PC-3 (cell line): ENCODE data around the gene CD8A. TPM values are rescaled to one million over a fixed set of nuclear protein-coding genes. Genes with fewer than 3 reads are reported as not detected.

Experiments used
- ATAC-seq: fragments of 200-7000 bp; cut with Tn5 transposase; 2 replicates; pipeline ENCODE4 v1.9.1; 2020; ENCODE audit warnings: mild to moderate bottlenecking, moderate library complexity
- BruUV-seq: library from RNA; stranded (reverse); fragments of 400-500 nt; replicated peaks from 2 replicates; lab custom pipeline; 2021; lab: Mats Ljungman, UMichigan
- CTCF ChIA-PET: fragments of 300-600 bp; sonication (Branson Sonifier 250); formaldehyde crosslinking; loops from one replicate; lab custom pipeline; 2022; ENCODE audit warnings: antibody characterized with exemption; lab: Charles Lee
- POLR2A ChIA-PET: fragments of 300-600 bp; sonication (Branson Sonifier 250); formaldehyde crosslinking; loops from one replicate; lab custom pipeline; 2022; ENCODE audit warnings: antibody characterized with exemption; ENCODE audit not compliant: unreplicated experiment; lab: Charles Lee
- DNase-seq: peaks from one replicate; pipeline ENCODE4 v3.0.0-alpha.2; 2015
- H2AFZ ChIP-seq: fragments of 300-600 bp; sonication (generic); 2 replicates; pipeline ENCODE4 v1.6.0; 2016; ENCODE audit warnings: antibody characterized with exemption, low read length
- H3F3A ChIP-seq: fragments of 300-600 bp; sonication (generic); one replicate; pipeline ENCODE4 v1.6.0; 2017; ENCODE audit warnings: antibody characterized with exemption, low read length, control low read depth, mild to moderate bottlenecking; ENCODE audit not compliant: unreplicated experiment
- H3K27ac ChIP-seq: fragments of 300-600 bp; sonication (generic); 2 replicates; pipeline ENCODE4 v1.5.1; 2016; ENCODE audit warnings: mild to moderate bottlenecking, low read length
- H3K27me3 ChIP-seq: fragments of 300-600 bp; sonication (generic); 2 replicates; pipeline ENCODE4 v1.6.1; 2016; ENCODE audit warnings: low read length, mixed read lengths
- H3K36me3 ChIP-seq: fragments of 300-600 bp; sonication (generic); 2 replicates; pipeline ENCODE4 v1.6.1; 2016; ENCODE audit warnings: low read depth, mixed run types, low read length, mixed read lengths
- H3K4me1 ChIP-seq: fragments of 300-600 bp; sonication (generic); 2 replicates; pipeline ENCODE4 v1.5.1; 2016; ENCODE audit warnings: low read length; ENCODE audit not compliant: insufficient read depth
- H3K4me2 ChIP-seq: fragments of 300-600 bp; sonication (generic); 2 replicates; pipeline ENCODE4 v1.6.0; 2016; ENCODE audit warnings: low read length
- H3K4me3 ChIP-seq: fragments of 300-600 bp; sonication (generic); 2 replicates; pipeline ENCODE4 v1.5.1; 2016; ENCODE audit warnings: mild to moderate bottlenecking, low read length, mixed read lengths
- H3K79me2 ChIP-seq: fragments of 300-600 bp; sonication (generic); 2 replicates; pipeline ENCODE4 v1.6.1; 2017; ENCODE audit warnings: low read length, mixed read lengths
- H3K9ac ChIP-seq: fragments of 300-600 bp; sonication (generic); 2 replicates; pipeline ENCODE4 v1.6.0; 2016; ENCODE audit warnings: mild to moderate bottlenecking, low read length
- H3K9me2 ChIP-seq: fragments of 300-600 bp; sonication (generic); replicated peaks from 2 replicates; pipeline ENCODE4 v1.6.1; 2016; ENCODE audit warnings: mixed run types, low read length, mixed read lengths
- H3K9me3 ChIP-seq: fragments of 300-600 bp; sonication (generic); 2 replicates; pipeline ENCODE4 v1.6.1; 2016; ENCODE audit warnings: low read length, mixed read lengths
- H4K20me1 ChIP-seq: fragments of 300-600 bp; sonication (generic); 2 replicates; pipeline ENCODE4 v1.6.1; 2016; ENCODE audit warnings: low read length, mixed read lengths
- CTCF ChIP-seq: fragments of 300-600 bp; sonication (generic); conservative IDR thresholded peaks from 2 replicates; pipeline ENCODE4 v1.5.1; 2017; ENCODE audit warnings: antibody characterized with exemption, low read depth, mild to moderate bottlenecking, low read length
- EZH2 ChIP-seq: fragments of 300-600 bp; sonication (generic); IDR thresholded peaks from one replicate; pipeline ENCODE4 v1.6.1; 2017; ENCODE audit warnings: antibody characterized with exemption, mild to moderate bottlenecking, low read length; ENCODE audit not compliant: unreplicated experiment
- EZH2phosphoT487 ChIP-seq: fragments of 300-600 bp; sonication (generic); IDR thresholded peaks from 2 replicates; pipeline ENCODE4 v1.6.1; 2018; ENCODE audit warnings: mild to moderate bottlenecking, antibody characterized with exemption, low read length, borderline replicate concordance
- intact Hi-C: fragments of 100-400 bp; cut with micrococcal nuclease; formaldehyde crosslinking; loops from 2 replicates; pipeline ENCODE4 v1.9.0; 2023
- total RNA-seq: library from RNA; depleted of rRNA; stranded (reverse); fragments of >200 nt; gene quantifications from 2 replicates; pipeline ENCODE4 v1.2.3, GENCODE V29; 2014

Gene CD8A
- total RNA-seq, 1 experiment from 2014 or later: 0.18 TPM

- CTCF ChIA-PET: no interaction called here
- no peak for TF ChIP-seq EZH2phosphoT487
- TF ChIP-seq CTCF: no peak
- TF ChIP-seq EZH2: no peak
- H3K4me3 ChIP-seq: no peak overlapping the region
Observed at GRCh38 chr2:86821306-86821705, 30.6 kb upstream of the CD8A start.

GRCh38 chr2:86818957-86819356, 28.2 kb upstream of the CD8A start:
- ChIA-PET POLR2A (no interaction called here), CTCF (no interaction called here)
- no peaks in the 10 kb centered on the region for H4K20me1 ChIP-seq
- H2AFZ ChIP-seq: no peak overlapping the region
- intact Hi-C loops: no loop called here
- no peak overlapping the region for H3K4me2 ChIP-seq
- DNase-seq: no peak
- H3K36me3 ChIP-seq: no peaks in the 10 kb centered on the region
- no peak overlapping the region for H3K4me3 ChIP-seq
- no peak overlapping the region for H3K27ac ChIP-seq
- H3F3A ChIP-seq: no peaks in the 10 kb centered on the region
- H3K4me1 ChIP-seq: no peaks in the 10 kb centered on the region
- H3K79me2 ChIP-seq: no peaks in the 10 kb centered on the region
- no peak for TF ChIP-seq CTCF
- TF ChIP-seq EZH2phosphoT487: no peak
- no peak for TF ChIP-seq EZH2
- no peaks in the 10 kb centered on the region for H3K9me2 ChIP-seq
- H3K9ac ChIP-seq: no peak overlapping the region
- no peaks in the 10 kb centered on the region for H3K9me3 ChIP-seq
- no peaks in the 10 kb centered on the region for H3K27me3 ChIP-seq
- ATAC-seq: no peak
- no TSS peak for BruUV-seq

More at GRCh38 chr2:86821306-86821705, 30.6 kb upstream of the CD8A start:
- Histone ChIP-seq H2AFZ (no peak overlapping the region), H3K9me3 (no peaks in the 10 kb centered on the region), H4K20me1 (no peaks in the 10 kb centered on the region), H3K4me2 (no peak overlapping the region), H3F3A (no peaks in the 10 kb centered on the region), H3K36me3 (no peaks in the 10 kb centered on the region), H3K4me1 (no peaks in the 10 kb centered on the region), H3K79me2 (no peaks in the 10 kb centered on the region), H3K9me2 (no peaks in the 10 kb centered on the region), H3K27ac (no peak overlapping the region), H3K27me3 (no peaks in the 10 kb centered on the region; the same call in 1 of the 2 replicates), H3K9ac (no peak overlapping the region)
- BruUV-seq: no TSS peak
- POLR2A ChIA-PET: no interaction called here
- no peak for ATAC-seq
- no peak for DNase-seq
- intact Hi-C loops: no loop called here

- intact Hi-C loops: no loop called here
- CTCF ChIA-PET: no interaction called here
Observed at GRCh38 chr2:86818114-86818801, 27.5 kb upstream of the CD8A start.

More at GRCh38 chr2:86818114-86818801, 27.5 kb upstream of the CD8A start:
- BruUV-seq: no TSS peak
- Histone ChIP-seq H3K9me3 (no peaks in the 10 kb centered on the region), H3F3A (no peaks in the 10 kb centered on the region), H3K79me2 (no peaks in the 10 kb centered on the region), H3K9ac (no peak overlapping the region), H3K36me3 (no peaks in the 10 kb centered on the region), H4K20me1 (no peaks in the 10 kb centered on the region), H3K9me2 (no peaks in the 10 kb centered on the region), H2AFZ (no peak overlapping the region), H3K4me3 (no peak overlapping the region), H3K27me3 (no peaks in the 10 kb centered on the region), H3K4me2 (no peak overlapping the region), H3K4me1 (no peaks in the 10 kb centered on the region), H3K27ac (no peak overlapping the region)
- no peak for TF ChIP-seq EZH2
- no peak for TF ChIP-seq CTCF
- TF ChIP-seq EZH2phosphoT487: no peak
- DNase-seq (no peak), ATAC-seq (no peak)
- POLR2A ChIA-PET: no interaction called here
